NOMO-1 treated with dmso at 0.1 percent for 144 hours (cell line): ENCODE results near the gene ELOVL3.
"Not testable (repeated sequence)": the region's sequence is repeated elsewhere in the genome, so short reads cannot be mapped to it uniquely, and the experiment has no call there.

ENCODE experiments used
- DNase-seq: peaks from one replicate; lab custom pipeline; 2025; ENCODE audit not compliant: unreplicated experiment; lab: John Stamatoyannopoulos, UW

ELOVL3 gene

GRCh38 chr10:102252508-102252907, 26.4 kb downstream of the ELOVL3 start:
- not testable (repeated sequence) for DNase-seq

GRCh38 chr10:102254426-102254825, 28.3 kb downstream of the ELOVL3 start:
- DNase-seq = no peak

- DNase-seq = no peak
These were observed 29.3 kb downstream of the ELOVL3 start for GRCh38 chr10:102255404-102255803.

GRCh38 chr10:102261196-102261595, 35.1 kb downstream of the ELOVL3 start:
- no peak for DNase-seq

GRCh38 chr10:102261842-102262241, 35.7 kb downstream of the ELOVL3 start:
- DNase-seq = no peak

GRCh38 chr10:102262744-102263370, 36.8 kb downstream of the ELOVL3 start:
- no peak for DNase-seq

GRCh38 chr10:102264371-102264770, 38.3 kb downstream of the ELOVL3 start:
- DNase-seq = no peak

- DNase-seq = no peak
These were observed 40.6 kb downstream of the ELOVL3 start for GRCh38 chr10:102266670-102267069.

GRCh38 chr10:102267748-102268147, 41.6 kb downstream of the ELOVL3 start:
- DNase-seq = no peak

GRCh38 chr10:102268375-102268888, 42.3 kb downstream of the ELOVL3 start:
- DNase-seq = no peak

GRCh38 chr10:102269017-102269416, 42.9 kb downstream of the ELOVL3 start:
- no peak for DNase-seq

GRCh38 chr10:102274062-102274461, 48.0 kb downstream of the ELOVL3 start:
- no peak for DNase-seq

GRCh38 chr10:102275343-102275742, 49.2 kb downstream of the ELOVL3 start:
- no peak for DNase-seq

GRCh38 chr10:102279104-102279503, 53.0 kb downstream of the ELOVL3 start:
- DNase-seq = no peak
